ENCODE results near the gene MITF. TPM values are rescaled to one million over a fixed set of nuclear protein-coding genes. Genes with fewer than 3 reads are reported as not detected.

The MITF gene, protein sequence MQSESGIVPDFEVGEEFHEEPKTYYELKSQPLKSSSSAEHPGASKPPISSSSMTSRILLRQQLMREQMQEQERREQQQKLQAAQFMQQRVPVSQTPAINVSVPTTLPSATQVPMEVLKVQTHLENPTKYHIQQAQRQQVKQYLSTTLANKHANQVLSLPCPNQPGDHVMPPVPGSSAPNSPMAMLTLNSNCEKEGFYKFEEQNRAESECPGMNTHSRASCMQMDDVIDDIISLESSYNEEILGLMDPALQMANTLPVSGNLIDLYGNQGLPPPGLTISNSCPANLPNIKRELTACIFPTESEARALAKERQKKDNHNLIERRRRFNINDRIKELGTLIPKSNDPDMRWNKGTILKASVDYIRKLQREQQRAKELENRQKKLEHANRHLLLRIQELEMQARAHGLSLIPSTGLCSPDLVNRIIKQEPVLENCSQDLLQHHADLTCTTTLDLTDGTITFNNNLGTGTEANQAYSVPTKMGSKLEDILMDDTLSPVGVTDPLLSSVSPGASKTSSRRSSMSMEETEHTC
- total RNA-seq, result 10 to 100 TPM in 1 of 2 donors, 1 to 10 TPM in 1; 9.3 to 12.2 TPM

GRCh38 chr3:69739204-69740102 is at the start of gene MITF:
Gene MITF (plus strand): TSS chr3:69739464. CDS start chr3:69739598, 134 bp downstream.
- Histone ChIP-seq H3K4me1 (peaks cover 15% of the 10 kb centered on the region), H3K27ac (peak within 1 kb of the TSS in 3 of 4 donors; percentile 24 to 74 (median 73)), H3K36me3 (replicated peaks in 1 of 2; ENCODE audit: insufficient read depth in 1 of 2, low read depth in 2 of 2) (no peaks in the 10 kb centered on the region), H3K27me3 (no peaks in the 10 kb centered on the region), H3K4me3 (peak within 1 kb of the TSS; percentile 54 to 55), H3K9me3 (no peaks in the 10 kb centered on the region)
- DNase-seq (peak; percentile 88 to 93 (median 91)), ATAC-seq (peak; percentile 96)
- peak in 2 of 3 donors; percentile 50 to 64 for TF ChIP-seq POLR2A (IDR thresholded peaks at IDR 0.05)
- TF ChIP-seq, protein P1, sequence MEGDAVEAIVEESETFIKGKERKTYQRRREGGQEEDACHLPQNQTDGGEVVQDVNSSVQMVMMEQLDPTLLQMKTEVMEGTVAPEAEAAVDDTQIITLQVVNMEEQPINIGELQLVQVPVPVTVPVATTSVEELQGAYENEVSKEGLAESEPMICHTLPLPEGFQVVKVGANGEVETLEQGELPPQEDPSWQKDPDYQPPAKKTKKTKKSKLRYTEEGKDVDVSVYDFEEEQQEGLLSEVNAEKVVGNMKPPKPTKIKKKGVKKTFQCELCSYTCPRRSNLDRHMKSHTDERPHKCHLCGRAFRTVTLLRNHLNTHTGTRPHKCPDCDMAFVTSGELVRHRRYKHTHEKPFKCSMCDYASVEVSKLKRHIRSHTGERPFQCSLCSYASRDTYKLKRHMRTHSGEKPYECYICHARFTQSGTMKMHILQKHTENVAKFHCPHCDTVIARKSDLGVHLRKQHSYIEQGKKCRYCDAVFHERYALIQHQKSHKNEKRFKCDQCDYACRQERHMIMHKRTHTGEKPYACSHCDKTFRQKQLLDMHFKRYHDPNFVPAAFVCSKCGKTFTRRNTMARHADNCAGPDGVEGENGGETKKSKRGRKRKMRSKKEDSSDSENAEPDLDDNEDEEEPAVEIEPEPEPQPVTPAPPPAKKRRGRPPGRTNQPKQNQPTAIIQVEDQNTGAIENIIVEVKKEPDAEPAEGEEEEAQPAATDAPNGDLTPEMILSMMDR (IDR thresholded peaks at IDR 0.05), result peak in 1 of 7 experiments; percentile 15
- WGBS, 2 donors, result 0 to 1% methylated on average over 25 to 75 of the region's 81 CpGs
- intact Hi-C loops (cut with DNase I), result loop anchor here (10.0 kb wide), 1 partner anchor 125 kb away; no protein-coding TSS in a partner anchor

DNA sequence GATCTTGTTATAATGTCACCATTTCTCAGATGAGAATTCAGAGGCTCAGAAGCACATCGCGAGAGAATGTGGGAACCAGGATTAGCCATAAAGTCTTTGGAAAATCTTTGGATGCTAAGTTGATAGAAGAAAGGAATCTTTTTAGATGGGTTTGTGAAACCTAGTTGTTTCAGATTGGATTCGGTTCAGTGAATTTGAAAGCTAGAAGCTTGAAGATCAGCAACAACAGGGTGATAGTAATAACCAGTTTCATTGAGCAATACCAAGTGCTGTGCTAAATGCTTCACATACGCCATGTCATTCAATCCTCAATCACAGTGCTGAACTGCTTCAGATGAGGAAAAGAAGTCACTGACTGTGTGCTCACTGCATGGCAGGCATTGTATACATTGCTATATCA is 47.4 kb upstream of the MITF start:
- 85 to 86% methylated on average over 4 of the region's 4 CpGs for WGBS, 2 donors
- Histone ChIP-seq H3K4me3 (no peak overlapping the region), H3K4me1 (no peaks in the 10 kb centered on the region), H3K9me3 (no peaks in the 10 kb centered on the region), H3K27ac (no peak overlapping the region), H3K27me3 (no peaks in the 10 kb centered on the region), H3K36me3 (replicated peaks in 1 of 2; ENCODE audit: insufficient read depth in 1 of 2, low read depth in 2 of 2) (no peaks in the 10 kb centered on the region)
- ATAC-seq, result no peak
- no peak for TF ChIP-seq POLR2A (IDR thresholded peaks at IDR 0.05)
- TF ChIP-seq, protein P1 (IDR thresholded peaks at IDR 0.05), result no peak
- intact Hi-C loops (cut with DNase I), result loop anchor here (10.0 kb wide), 1 partner anchor 103 kb away; no protein-coding TSS in a partner anchor
- no peak for DNase-seq

- 88 to 89% methylated on average over 2 of the region's 2 CpGs for WGBS, 2 donors
- intact Hi-C loops (cut with DNase I), result loop anchor here (10.0 kb wide), 1 partner anchor 102 kb away; no protein-coding TSS in a partner anchor
- Histone ChIP-seq H3K27ac (no peak overlapping the region), H3K9me3 (no peaks in the 10 kb centered on the region), H3K27me3 (no peaks in the 10 kb centered on the region), H3K36me3 (replicated peaks in 1 of 2; ENCODE audit: insufficient read depth in 1 of 2, low read depth in 2 of 2) (no peaks in the 10 kb centered on the region), H3K4me1 (no peaks in the 10 kb centered on the region), H3K4me3 (no peak overlapping the region)
- ATAC-seq, result no peak
- TF ChIP-seq, protein P1 (IDR thresholded peaks at IDR 0.05), result no peak
- no peak for TF ChIP-seq POLR2A (IDR thresholded peaks at IDR 0.05)
- DNase-seq, result no peak
Observed at GRCh38 chr3:69692761-69693160, 46.5 kb upstream of the MITF start.

GRCh38 chr3:69695443-69695842 is 43.8 kb upstream of the MITF start:
- Histone ChIP-seq H3K27ac (no peak overlapping the region), H3K36me3 (replicated peaks in 1 of 2; ENCODE audit: insufficient read depth in 1 of 2, low read depth in 2 of 2) (no peaks in the 10 kb centered on the region), H3K4me3 (no peak overlapping the region), H3K9me3 (no peaks in the 10 kb centered on the region), H3K4me1 (no peaks in the 10 kb centered on the region), H3K27me3 (no peaks in the 10 kb centered on the region)
- no peak for TF ChIP-seq POLR2A (IDR thresholded peaks at IDR 0.05)
- TF ChIP-seq, protein P1 (IDR thresholded peaks at IDR 0.05), result no peak
- intact Hi-C loops (cut with DNase I), result loop anchor here (5.0 to 10.0 kb wide), 2 partner anchors 99 to 247 kb away; no protein-coding TSS in a partner anchor
- WGBS, 2 donors, result 65 to 68% methylated on average over 2 of the region's 2 CpGs
- no peak for DNase-seq
- ATAC-seq, result no peak
